Measurements from ENCODE around the gene PARD3B. TPM values are rescaled to one million over a fixed set of nuclear protein-coding genes. Genes with fewer than 3 reads are reported as not detected.

Gene PARD3B
- total RNA-seq, 1 experiment from 2014 or later: 6.4 TPM

- H2BK5ac ChIP-seq (ENCODE audit: insufficient read length, low read length): no peak overlapping the region
- H4K8ac ChIP-seq (replicated peaks; ENCODE audit: insufficient read length, low read depth, low read length): no peak overlapping the region
- no peaks in the 10 kb centered on the region for H3K79me2 ChIP-seq (ENCODE audit: insufficient read depth, low read length)
- no peak overlapping the region for H3T11ph ChIP-seq (ENCODE audit: low read length)
- no peak overlapping the region for H3K14ac ChIP-seq (ENCODE audit: insufficient read depth, low read length)
- Mint-ChIP-seq H3K36me3 (ENCODE audit: insufficient read depth in 1 of 3, low read depth in 3 of 3) (no peaks in the 10 kb centered on the region), H3K27me3 (ENCODE audit: low read depth) (no peaks in the 10 kb centered on the region; the same call in 1 of the 2 replicates), H3K4me1 (no peaks in the 10 kb centered on the region), H3K9me3 (no peaks in the 10 kb centered on the region), H3K4me3 (no peak overlapping the region), H3K27ac (no peak overlapping the region)
- no peak overlapping the region for H3K27ac ChIP-seq (ENCODE audit: insufficient read length, low read depth, low read length)
- no peak overlapping the region for H2BK15ac ChIP-seq (ENCODE audit: low read depth, low read length)
- H3K18ac ChIP-seq (ENCODE audit: insufficient read length, low read depth, low read length): no peak overlapping the region
- no peak overlapping the region for H3K4me2 ChIP-seq (ENCODE audit: insufficient read depth, insufficient read length, low read length)
- no peak for DNase-seq
- no peaks in the 10 kb centered on the region for H3K23me2 ChIP-seq (ENCODE audit: insufficient read length, low read depth, low read length, poor library complexity, severe bottlenecking)
- no peak overlapping the region for H3K9ac ChIP-seq (ENCODE audit: extremely low read depth, insufficient read length, low read length)
- no peak overlapping the region for H2AK5ac ChIP-seq (ENCODE audit: insufficient read length, low read length)
- H3K27me3 ChIP-seq (ENCODE audit: insufficient read depth, low read length): no peaks in the 10 kb centered on the region
- H3K23ac ChIP-seq (ENCODE audit: insufficient read length, low read depth, low read length): no peak overlapping the region
- no peak overlapping the region for H2AFZ ChIP-seq (ENCODE audit: low read length)
- H4K5ac ChIP-seq (ENCODE audit: insufficient read length, low read depth, low read length): no peak overlapping the region
- no peak overlapping the region for H3K4ac ChIP-seq (ENCODE audit: low read depth, low read length)
- no peaks in the 10 kb centered on the region for H3K9me3 ChIP-seq (ENCODE audit: control insufficient read depth, low read depth, low read length)
- H2BK20ac ChIP-seq (ENCODE audit: low read depth, low read length, poor library complexity, severe bottlenecking): no peak overlapping the region
- no peaks in the 10 kb centered on the region for H3K4me1 ChIP-seq (ENCODE audit: insufficient read depth, low read length)
- H2BK120ac ChIP-seq (ENCODE audit: low read depth, low read length, poor library complexity, severe bottlenecking): no peak overlapping the region
- H3K79me1 ChIP-seq (ENCODE audit: insufficient read depth, low read depth, low read length, poor library complexity, severe bottlenecking): no peaks in the 10 kb centered on the region
- no peak overlapping the region for H3K56ac ChIP-seq (ENCODE audit: insufficient read length, low read depth, low read length)
- no peaks in the 10 kb centered on the region for H4K20me1 ChIP-seq (ENCODE audit: control insufficient read depth, insufficient read depth, insufficient read length)
- TF ChIP-seq, protein P1, sequence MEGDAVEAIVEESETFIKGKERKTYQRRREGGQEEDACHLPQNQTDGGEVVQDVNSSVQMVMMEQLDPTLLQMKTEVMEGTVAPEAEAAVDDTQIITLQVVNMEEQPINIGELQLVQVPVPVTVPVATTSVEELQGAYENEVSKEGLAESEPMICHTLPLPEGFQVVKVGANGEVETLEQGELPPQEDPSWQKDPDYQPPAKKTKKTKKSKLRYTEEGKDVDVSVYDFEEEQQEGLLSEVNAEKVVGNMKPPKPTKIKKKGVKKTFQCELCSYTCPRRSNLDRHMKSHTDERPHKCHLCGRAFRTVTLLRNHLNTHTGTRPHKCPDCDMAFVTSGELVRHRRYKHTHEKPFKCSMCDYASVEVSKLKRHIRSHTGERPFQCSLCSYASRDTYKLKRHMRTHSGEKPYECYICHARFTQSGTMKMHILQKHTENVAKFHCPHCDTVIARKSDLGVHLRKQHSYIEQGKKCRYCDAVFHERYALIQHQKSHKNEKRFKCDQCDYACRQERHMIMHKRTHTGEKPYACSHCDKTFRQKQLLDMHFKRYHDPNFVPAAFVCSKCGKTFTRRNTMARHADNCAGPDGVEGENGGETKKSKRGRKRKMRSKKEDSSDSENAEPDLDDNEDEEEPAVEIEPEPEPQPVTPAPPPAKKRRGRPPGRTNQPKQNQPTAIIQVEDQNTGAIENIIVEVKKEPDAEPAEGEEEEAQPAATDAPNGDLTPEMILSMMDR (conservative IDR thresholded peaks at IDR 0.05): no peak
- H4K91ac ChIP-seq (ENCODE audit: insufficient read length, low read depth, low read length): no peak overlapping the region
- no peak overlapping the region for H2BK12ac ChIP-seq (ENCODE audit: insufficient read length, low read depth, low read length)
- no CpG with 5 or more reads among the region's 1 CpG for WGBS (ENCODE audit: extremely low coverage, insufficient read length, low lambda C conversion rate)
Observed at GRCh38 chr2:204795156-204795555, 249.9 kb downstream of the PARD3B start.

Measured in H9 (cell line).